HG03565 (cell line): ENCODE measurements around the gene HGFAC.

ENCODE experiments used
- ATAC-seq: cut with Tn5 transposase; IDR thresholded peaks from one replicate; pipeline ENCODE4 v1.9.1; 2021; ENCODE audit warnings: mild to moderate bottlenecking, moderate library complexity; ENCODE audit not compliant: unreplicated experiment

Gene HGFAC

GRCh38 chr4:3471886-3472285, 30.1 kb downstream of the HGFAC start:
- ATAC-seq: no peak

- no peak for ATAC-seq
Observed at GRCh38 chr4:3472411-3473141, 30.8 kb downstream of the HGFAC start.

GRCh38 chr4:3473181-3473950, 31.6 kb downstream of the HGFAC start:
- no peak for ATAC-seq

GRCh38 chr4:3473996-3474765, 32.4 kb downstream of the HGFAC start:
- no peak for ATAC-seq

GRCh38 chr4:3475041-3475712, 33.4 kb downstream of the HGFAC start:
- ATAC-seq: no peak

- no peak for ATAC-seq
Observed at GRCh38 chr4:3475713-3476260, 34.0 kb downstream of the HGFAC start.

- no peak for ATAC-seq
Observed at GRCh38 chr4:3476341-3476747, 34.6 kb downstream of the HGFAC start.

GRCh38 chr4:3476936-3477749, 35.4 kb downstream of the HGFAC start:
- no peak for ATAC-seq

- ATAC-seq: no peak
Observed at GRCh38 chr4:3477750-3478430, 36.1 kb downstream of the HGFAC start.

GRCh38 chr4:3478446-3479357, 36.9 kb downstream of the HGFAC start:
- ATAC-seq: no peak

GRCh38 chr4:3479358-3480101, 37.8 kb downstream of the HGFAC start:
- ATAC-seq: no peak

GRCh38 chr4:3480528-3481112, 38.9 kb downstream of the HGFAC start:
- ATAC-seq: no peak

- ATAC-seq: no peak
Observed at GRCh38 chr4:3481113-3481531, 39.4 kb downstream of the HGFAC start.

- no peak for ATAC-seq
Observed at GRCh38 chr4:3481783-3482393, 40.1 kb downstream of the HGFAC start.

GRCh38 chr4:3482707-3483106, 40.9 kb downstream of the HGFAC start:
- ATAC-seq: no peak

GRCh38 chr4:3483471-3483921, 41.7 kb downstream of the HGFAC start:
- ATAC-seq: no peak
